ENCODE data around the gene CDK5RAP2.
A peak's percentile ranks its signal among the peaks of the same experiment; 100 is the strongest.

Gene CDK5RAP2

DNA sequence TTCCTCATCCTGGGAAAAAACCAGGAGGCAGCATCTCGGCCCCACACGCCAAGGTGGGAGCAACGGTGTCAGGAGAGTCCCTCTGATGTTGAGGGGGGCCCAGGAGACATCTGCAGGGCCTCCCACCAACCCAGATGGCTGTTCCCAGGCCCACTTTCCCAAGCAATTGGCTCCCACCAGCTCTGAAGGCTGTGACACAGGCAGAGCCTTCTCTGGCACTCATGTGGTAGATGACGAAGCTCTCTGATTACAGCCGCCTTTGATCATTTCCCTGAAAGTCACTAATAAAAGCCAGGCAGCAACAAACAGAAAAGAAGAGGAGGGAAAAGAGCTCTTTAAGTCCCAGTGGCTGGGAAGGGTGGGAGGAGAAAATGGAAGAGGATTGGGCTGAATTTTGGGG is 226.5 kb downstream of the CDK5RAP2 start:
- Histone ChIP-seq H2AFZ (ENCODE audit: insufficient read depth, low read length, poor library complexity) (no peak overlapping the region), H2BK12ac (ENCODE audit: low read length) (no peak overlapping the region), H3K27me3 (ENCODE audit: insufficient read depth, low read length) (no peaks in the 10 kb centered on the region), H3K4me2 (ENCODE audit: low read length) (no peak overlapping the region), H4K91ac (ENCODE audit: low read depth, low read length) (no peak overlapping the region), H3K14ac (ENCODE audit: low read length) (no peak overlapping the region), H4K12ac (ENCODE audit: low read depth, low read length) (no peak overlapping the region), H3K9ac (ENCODE audit: low read length) (no peak overlapping the region), H3K18ac (ENCODE audit: low read length) (no peak overlapping the region), H3K4ac (ENCODE audit: low read depth, low read length) (no peak overlapping the region), H3K27ac (ENCODE audit: low read depth, low read length) (no peak overlapping the region), H3K36me3 (ENCODE audit: control insufficient read depth in 1 of 2, insufficient read depth in 2 of 2, low read length in 2 of 2) (no peaks in the 10 kb centered on the region), H3K9me3 (ENCODE audit: insufficient read depth, low read depth, low read length) (no peaks in the 10 kb centered on the region), H2BK120ac (ENCODE audit: insufficient read depth, low read length, poor library complexity) (no peak overlapping the region), H2AK5ac (ENCODE audit: low read length) (no peak overlapping the region), H3K4me1 (ENCODE audit: control insufficient read depth in 1 of 2, insufficient read depth in 2 of 2, low read length in 2 of 2) (peaks cover 0 to 3% of the 10 kb centered on the region in 2 experiments), H3K79me1 (ENCODE audit: low read length) (no peaks in the 10 kb centered on the region), H3K79me2 (ENCODE audit: control insufficient read depth, insufficient read depth, low read length, poor library complexity) (no peaks in the 10 kb centered on the region), H2BK5ac (ENCODE audit: low read depth, low read length, poor library complexity) (no peak overlapping the region), H3K23ac (ENCODE audit: low read length) (no peak overlapping the region), H4K8ac (ENCODE audit: low read depth, low read length) (no peak overlapping the region), H3K4me3 (ENCODE audit: low read depth, low read length) (no peak overlapping the region)
- WGBS (ENCODE audit: extremely low coverage, insufficient coverage, insufficient read length): no CpG with 5 or more reads among the region's 5 CpGs
- no peak for DNase-seq

DNA sequence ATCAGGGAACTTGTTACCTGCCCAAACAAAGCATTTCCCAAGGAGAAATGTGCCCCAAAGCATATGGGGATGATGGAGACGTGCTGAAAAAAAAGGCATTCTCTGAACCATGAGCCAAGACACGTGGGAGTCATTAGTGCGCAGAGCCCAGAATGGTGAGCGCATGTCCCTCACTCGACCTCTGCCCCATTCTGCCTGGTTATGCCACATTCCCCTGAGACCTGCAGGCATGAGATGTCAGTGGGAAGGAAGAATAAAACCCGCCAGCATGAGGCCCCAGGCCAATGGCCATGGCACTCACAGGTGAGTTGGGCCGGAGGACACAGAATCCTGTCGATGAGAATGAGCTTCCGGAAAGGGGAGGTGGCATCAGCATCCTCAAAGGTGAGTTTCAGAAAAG is 228.9 kb downstream of the CDK5RAP2 start:
- no peak overlapping the region for H3K9ac ChIP-seq (ENCODE audit: low read length)
- H4K91ac ChIP-seq (ENCODE audit: low read depth, low read length): no peak overlapping the region
- no CpG with 5 or more reads among the region's 9 CpGs for WGBS (ENCODE audit: extremely low coverage, insufficient coverage, insufficient read length)
- H3K4me1 ChIP-seq (ENCODE audit: control insufficient read depth in 1 of 2, insufficient read depth in 2 of 2, low read length in 2 of 2): peaks cover 0 to 3% of the 10 kb centered on the region in 2 experiments
- H2BK12ac ChIP-seq (ENCODE audit: low read length): no peak overlapping the region
- no peaks in the 10 kb centered on the region for H3K79me1 ChIP-seq (ENCODE audit: low read length)
- DNase-seq: peak; percentile 84 to 89
- H2AFZ ChIP-seq (ENCODE audit: insufficient read depth, low read length, poor library complexity): no peak overlapping the region
- no peak overlapping the region for H3K4ac ChIP-seq (ENCODE audit: low read depth, low read length)
- H2BK120ac ChIP-seq (ENCODE audit: insufficient read depth, low read length, poor library complexity): no peak overlapping the region
- H3K9me3 ChIP-seq (ENCODE audit: insufficient read depth, low read depth, low read length): no peaks in the 10 kb centered on the region
- no peak overlapping the region for H2AK5ac ChIP-seq (ENCODE audit: low read length)
- no peaks in the 10 kb centered on the region for H3K79me2 ChIP-seq (ENCODE audit: control insufficient read depth, insufficient read depth, low read length, poor library complexity)
- H3K18ac ChIP-seq (ENCODE audit: low read length): no peak overlapping the region
- no peak overlapping the region for H3K14ac ChIP-seq (ENCODE audit: low read length)
- no peak overlapping the region for H3K4me3 ChIP-seq (ENCODE audit: low read depth, low read length)
- H3K27me3 ChIP-seq (ENCODE audit: insufficient read depth, low read length): no peaks in the 10 kb centered on the region
- H4K8ac ChIP-seq (ENCODE audit: low read depth, low read length): no peak overlapping the region
- no peak overlapping the region for H3K4me2 ChIP-seq (ENCODE audit: low read length)
- H4K12ac ChIP-seq (ENCODE audit: low read depth, low read length): no peak overlapping the region
- no peak overlapping the region for H3K27ac ChIP-seq (ENCODE audit: low read depth, low read length)
- no peak overlapping the region for H3K23ac ChIP-seq (ENCODE audit: low read length)
- H3K36me3 ChIP-seq (ENCODE audit: control insufficient read depth in 1 of 2, insufficient read depth in 2 of 2, low read length in 2 of 2): no peaks in the 10 kb centered on the region
- no peak overlapping the region for H2BK5ac ChIP-seq (ENCODE audit: low read depth, low read length, poor library complexity)

DNA sequence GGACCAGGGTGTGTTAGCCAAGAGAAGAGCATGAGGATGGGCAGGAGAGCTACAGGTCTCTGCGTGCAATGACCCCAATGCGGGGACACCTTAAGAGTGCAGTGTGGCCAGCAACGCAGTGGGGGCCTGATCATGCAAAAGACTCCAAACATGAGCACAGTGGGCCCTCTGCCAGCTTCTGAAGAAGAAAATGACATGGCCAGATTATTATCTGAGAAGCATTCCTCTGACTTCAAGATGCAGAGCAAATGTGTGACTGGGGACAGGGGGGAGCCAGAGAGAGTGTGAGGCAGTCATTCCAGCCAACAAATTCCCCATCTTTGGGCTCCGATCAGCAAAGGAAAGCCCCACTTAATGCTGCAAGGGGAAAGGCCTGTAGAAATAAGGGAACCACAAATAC is 229.4 kb downstream of the CDK5RAP2 start:
- no peak overlapping the region for H3K4me2 ChIP-seq (ENCODE audit: low read length)
- no peaks in the 10 kb centered on the region for H3K79me2 ChIP-seq (ENCODE audit: control insufficient read depth, insufficient read depth, low read length, poor library complexity)
- H3K27ac ChIP-seq (ENCODE audit: low read depth, low read length): no peak overlapping the region
- H3K4me3 ChIP-seq (ENCODE audit: low read depth, low read length): no peak overlapping the region
- H3K79me1 ChIP-seq (ENCODE audit: low read length): no peaks in the 10 kb centered on the region
- H3K23ac ChIP-seq (ENCODE audit: low read length): no peak overlapping the region
- no peak overlapping the region for H2BK120ac ChIP-seq (ENCODE audit: insufficient read depth, low read length, poor library complexity)
- WGBS (ENCODE audit: extremely low coverage, insufficient coverage, insufficient read length): no CpG with 5 or more reads among the region's 4 CpGs
- no peak overlapping the region for H4K12ac ChIP-seq (ENCODE audit: low read depth, low read length)
- no peak overlapping the region for H3K4ac ChIP-seq (ENCODE audit: low read depth, low read length)
- peaks cover 0 to 3% of the 10 kb centered on the region in 2 experiments for H3K4me1 ChIP-seq (ENCODE audit: control insufficient read depth in 1 of 2, insufficient read depth in 2 of 2, low read length in 2 of 2)
- no peak overlapping the region for H3K9ac ChIP-seq (ENCODE audit: low read length)
- no peaks in the 10 kb centered on the region for H3K36me3 ChIP-seq (ENCODE audit: control insufficient read depth in 1 of 2, insufficient read depth in 2 of 2, low read length in 2 of 2)
- H3K14ac ChIP-seq (ENCODE audit: low read length): no peak overlapping the region
- H2AK5ac ChIP-seq (ENCODE audit: low read length): no peak overlapping the region
- no peak overlapping the region for H2BK5ac ChIP-seq (ENCODE audit: low read depth, low read length, poor library complexity)
- H2AFZ ChIP-seq (ENCODE audit: insufficient read depth, low read length, poor library complexity): no peak overlapping the region
- H4K91ac ChIP-seq (ENCODE audit: low read depth, low read length): no peak overlapping the region
- H3K9me3 ChIP-seq (ENCODE audit: insufficient read depth, low read depth, low read length): no peaks in the 10 kb centered on the region
- no peaks in the 10 kb centered on the region for H3K27me3 ChIP-seq (ENCODE audit: insufficient read depth, low read length)
- no peak overlapping the region for H3K18ac ChIP-seq (ENCODE audit: low read length)
- no peak overlapping the region for H4K8ac ChIP-seq (ENCODE audit: low read depth, low read length)
- peak in 1 of 2 donors; percentile 28 for DNase-seq
- no peak overlapping the region for H2BK12ac ChIP-seq (ENCODE audit: low read length)

DNA sequence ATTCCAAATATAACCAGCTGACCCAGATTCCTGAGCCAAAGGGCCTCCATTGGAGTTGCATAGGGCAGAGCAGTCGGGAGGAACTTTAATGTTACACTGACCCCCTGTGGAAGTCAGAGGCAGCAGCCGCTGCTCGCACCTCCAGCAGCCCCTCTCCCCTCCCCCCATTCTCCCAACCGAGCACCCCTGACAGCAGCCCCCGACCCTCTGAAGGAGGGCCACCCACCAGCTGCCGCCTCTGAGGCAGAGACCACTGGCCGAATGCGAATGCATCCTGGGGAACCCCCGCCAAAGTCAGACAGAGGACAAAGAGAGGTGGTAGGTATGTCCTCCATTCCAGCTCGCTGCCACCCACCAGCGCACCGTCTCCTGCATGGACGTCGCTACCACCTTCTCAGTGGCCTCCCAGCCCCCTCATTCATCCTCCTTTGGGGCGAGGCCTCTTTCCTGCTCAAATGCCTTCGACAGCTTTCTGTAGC is 231.0 kb downstream of the CDK5RAP2 start:
- H3K4me1 ChIP-seq (ENCODE audit: control insufficient read depth in 1 of 2, insufficient read depth in 2 of 2, low read length in 2 of 2): peaks cover 2 to 5% of the 10 kb centered on the region in 2 experiments
- DNase-seq: peak in 1 of 2 donors; percentile 38
- no peak overlapping the region for H3K27ac ChIP-seq (ENCODE audit: low read depth, low read length)
- H2BK120ac ChIP-seq (ENCODE audit: insufficient read depth, low read length, poor library complexity): no peak overlapping the region
- H3K23ac ChIP-seq (ENCODE audit: low read length): no peak overlapping the region
- H4K8ac ChIP-seq (ENCODE audit: low read depth, low read length): no peak overlapping the region
- no peak overlapping the region for H3K14ac ChIP-seq (ENCODE audit: low read length)
- no peak overlapping the region for H3K9ac ChIP-seq (ENCODE audit: low read length)
- H2AK5ac ChIP-seq (ENCODE audit: low read length): no peak overlapping the region
- H4K12ac ChIP-seq (ENCODE audit: low read depth, low read length): no peak overlapping the region
- no peaks in the 10 kb centered on the region for H3K79me2 ChIP-seq (ENCODE audit: control insufficient read depth, insufficient read depth, low read length, poor library complexity)
- H3K9me3 ChIP-seq (ENCODE audit: insufficient read depth, low read depth, low read length): no peaks in the 10 kb centered on the region
- no peaks in the 10 kb centered on the region for H3K79me1 ChIP-seq (ENCODE audit: low read length)
- H4K91ac ChIP-seq (ENCODE audit: low read depth, low read length): no peak overlapping the region
- H3K4ac ChIP-seq (ENCODE audit: low read depth, low read length): no peak overlapping the region
- WGBS (ENCODE audit: extremely low coverage, insufficient coverage, insufficient read length): no CpG with 5 or more reads among the region's 16 CpGs
- H3K27me3 ChIP-seq (ENCODE audit: insufficient read depth, low read length): no peaks in the 10 kb centered on the region
- H3K36me3 ChIP-seq (ENCODE audit: control insufficient read depth in 1 of 2, insufficient read depth in 2 of 2, low read length in 2 of 2): no peaks in the 10 kb centered on the region
- H2BK12ac ChIP-seq (ENCODE audit: low read length): no peak overlapping the region
- no peak overlapping the region for H2AFZ ChIP-seq (ENCODE audit: insufficient read depth, low read length, poor library complexity)
- H2BK5ac ChIP-seq (ENCODE audit: low read depth, low read length, poor library complexity): no peak overlapping the region
- H3K18ac ChIP-seq (ENCODE audit: low read length): no peak overlapping the region
- H3K4me2 ChIP-seq (ENCODE audit: low read length): peak overlapping the region; percentile 35
- peak overlapping the region; percentile 11 for H3K4me3 ChIP-seq (ENCODE audit: low read depth, low read length)
